OCI-LY3 (cell line): ENCODE measurements around the gene BDH2.

ENCODE experiments used
- CTCF ChIP-seq: fragments of 200-600, 300-600 bp; sonication (generic); IDR thresholded peaks from 2 replicates; pipeline ENCODE4 v1.5.1; 2014; ENCODE audit warnings: antibody characterized with exemption, low read length, low read depth
- EZH2phosphoT487 ChIP-seq: fragments of 200-600 bp; shearing (Covaris generic); IDR thresholded peaks from 2 replicates; pipeline ENCODE4 v1.6.1; 2018; ENCODE audit warnings: antibody characterized with exemption, mixed run types, low read depth

- no peak for TF ChIP-seq CTCF
- TF ChIP-seq EZH2phosphoT487: no peak
These were observed 10.2 kb downstream of the BDH2 start for GRCh38 chr4:103089481-103089880.
